Peyer's patch (tissue), 4 donors: ENCODE results near the gene SLCO3A1. TPM values are rescaled to one million over a fixed set of nuclear protein-coding genes. Genes with fewer than 3 reads are reported as not detected.

Experiments used
- DNase-seq, 3 donors: peaks; one replicate each; pipeline ENCODE4 v3.0.0-alpha.2; 2017 to 2019
- H3K27ac ChIP-seq, 4 donors: fragments of 200-600 bp; sonication (generic); one replicate each; pipeline ENCODE4 v1.5.1; 2016 to 2019
- H3K27me3 ChIP-seq, 2 donors: fragments of 200-600 bp; sonication (generic); one replicate each; pipeline ENCODE4 v1.5.1; 2019
- H3K36me3 ChIP-seq, 3 donors: fragments of 200-600 bp; sonication (generic); one replicate each; pipeline ENCODE4 v1.5.1; 2016 to 2019
- H3K4me1 ChIP-seq, 4 donors: fragments of 200-600 bp; sonication (generic); one replicate each; pipeline ENCODE4 v1.5.1; 2016 to 2019
- H3K4me3 ChIP-seq, 4 donors: fragments of 200-600 bp; sonication (generic); 1 replicate in 3 of 4; 2 replicates in 1 of 4; pipeline ENCODE4 v1.5.1; 2016 to 2019; ENCODE audit warnings: mild to moderate bottlenecking in 1 of 4
- H3K9me3 ChIP-seq, 4 donors: fragments of 200-600 bp; sonication (generic); one replicate each; pipeline ENCODE4 v1.5.1; 2016 to 2019; ENCODE audit warnings: mild to moderate bottlenecking in 1 of 4
- POLR2A ChIP-seq, 2 donors: fragments of 450-650 bp; IDR thresholded peaks; one replicate each; pipeline ENCODE4 v1.5.1; 2017; ENCODE audit warnings: antibody characterized with exemption in 2 of 2, mild to moderate bottlenecking in 2 of 2, moderate library complexity in 2 of 2
- total RNA-seq, 4 donors: library from RNA; depleted of rRNA; stranded (reverse); fragments of >200 nt; gene quantifications; one replicate each; pipeline ENCODE4 v1.1.0, GENCODE V29; 2016
- TF ChIP-seq, protein P1 (sequence below), 6 experiments: fragments of 450-650 bp in 4 of 6; fragments of 200-600 bp in 2 of 6; sonication (generic) in 1 of 6; IDR thresholded peaks; one replicate each; pipeline ENCODE4 v1.5.1; 2017 to 2019; ENCODE audit warnings: antibody characterized with exemption in 6 of 6, mild to moderate bottlenecking in 3 of 6, moderate library complexity in 1 of 6

Gene SLCO3A1
- total RNA-seq, 4 donors from 2014 or later = 2.1 to 8.3 (median 5.0) TPM

- Histone ChIP-seq H3K4me1 (no peaks in the 10 kb centered on the region), H3K36me3 (no peaks in the 10 kb centered on the region), H3K27me3 (no peaks in the 10 kb centered on the region), H3K4me3 (no peak overlapping the region), H3K27ac (no peak overlapping the region), H3K9me3 (no peaks in the 10 kb centered on the region)
- TF ChIP-seq, protein P1, sequence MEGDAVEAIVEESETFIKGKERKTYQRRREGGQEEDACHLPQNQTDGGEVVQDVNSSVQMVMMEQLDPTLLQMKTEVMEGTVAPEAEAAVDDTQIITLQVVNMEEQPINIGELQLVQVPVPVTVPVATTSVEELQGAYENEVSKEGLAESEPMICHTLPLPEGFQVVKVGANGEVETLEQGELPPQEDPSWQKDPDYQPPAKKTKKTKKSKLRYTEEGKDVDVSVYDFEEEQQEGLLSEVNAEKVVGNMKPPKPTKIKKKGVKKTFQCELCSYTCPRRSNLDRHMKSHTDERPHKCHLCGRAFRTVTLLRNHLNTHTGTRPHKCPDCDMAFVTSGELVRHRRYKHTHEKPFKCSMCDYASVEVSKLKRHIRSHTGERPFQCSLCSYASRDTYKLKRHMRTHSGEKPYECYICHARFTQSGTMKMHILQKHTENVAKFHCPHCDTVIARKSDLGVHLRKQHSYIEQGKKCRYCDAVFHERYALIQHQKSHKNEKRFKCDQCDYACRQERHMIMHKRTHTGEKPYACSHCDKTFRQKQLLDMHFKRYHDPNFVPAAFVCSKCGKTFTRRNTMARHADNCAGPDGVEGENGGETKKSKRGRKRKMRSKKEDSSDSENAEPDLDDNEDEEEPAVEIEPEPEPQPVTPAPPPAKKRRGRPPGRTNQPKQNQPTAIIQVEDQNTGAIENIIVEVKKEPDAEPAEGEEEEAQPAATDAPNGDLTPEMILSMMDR (IDR thresholded peaks at IDR 0.05) = no peak
- TF ChIP-seq POLR2A (IDR thresholded peaks at IDR 0.05) = no peak
- no peak for DNase-seq
Measured at GRCh38 chr15:92005154-92005553, 151.6 kb downstream of the SLCO3A1 start.

GRCh38 chr15:92006186-92007028 lies 152.9 kb downstream of the SLCO3A1 start:
- DNase-seq = no peak
- H3K27me3 ChIP-seq = no peaks in the 10 kb centered on the region
- TF ChIP-seq, protein P1 (IDR thresholded peaks at IDR 0.05) = no peak
- TF ChIP-seq POLR2A (IDR thresholded peaks at IDR 0.05) = no peak
- no peak overlapping the region for H3K4me3 ChIP-seq
- no peaks in the 10 kb centered on the region for H3K9me3 ChIP-seq
- no peak overlapping the region for H3K27ac ChIP-seq
- no peaks in the 10 kb centered on the region for H3K4me1 ChIP-seq
- no peaks in the 10 kb centered on the region for H3K36me3 ChIP-seq

GRCh38 chr15:92009162-92009561 lies 155.7 kb downstream of the SLCO3A1 start:
- Histone ChIP-seq H3K9me3 (no peaks in the 10 kb centered on the region), H3K27me3 (no peaks in the 10 kb centered on the region), H3K4me3 (no peak overlapping the region), H3K27ac (no peak overlapping the region), H3K4me1 (no peaks in the 10 kb centered on the region), H3K36me3 (no peaks in the 10 kb centered on the region)
- no peak for DNase-seq
- TF ChIP-seq, protein P1 (IDR thresholded peaks at IDR 0.05) = no peak
- TF ChIP-seq POLR2A (IDR thresholded peaks at IDR 0.05) = no peak

DNA sequence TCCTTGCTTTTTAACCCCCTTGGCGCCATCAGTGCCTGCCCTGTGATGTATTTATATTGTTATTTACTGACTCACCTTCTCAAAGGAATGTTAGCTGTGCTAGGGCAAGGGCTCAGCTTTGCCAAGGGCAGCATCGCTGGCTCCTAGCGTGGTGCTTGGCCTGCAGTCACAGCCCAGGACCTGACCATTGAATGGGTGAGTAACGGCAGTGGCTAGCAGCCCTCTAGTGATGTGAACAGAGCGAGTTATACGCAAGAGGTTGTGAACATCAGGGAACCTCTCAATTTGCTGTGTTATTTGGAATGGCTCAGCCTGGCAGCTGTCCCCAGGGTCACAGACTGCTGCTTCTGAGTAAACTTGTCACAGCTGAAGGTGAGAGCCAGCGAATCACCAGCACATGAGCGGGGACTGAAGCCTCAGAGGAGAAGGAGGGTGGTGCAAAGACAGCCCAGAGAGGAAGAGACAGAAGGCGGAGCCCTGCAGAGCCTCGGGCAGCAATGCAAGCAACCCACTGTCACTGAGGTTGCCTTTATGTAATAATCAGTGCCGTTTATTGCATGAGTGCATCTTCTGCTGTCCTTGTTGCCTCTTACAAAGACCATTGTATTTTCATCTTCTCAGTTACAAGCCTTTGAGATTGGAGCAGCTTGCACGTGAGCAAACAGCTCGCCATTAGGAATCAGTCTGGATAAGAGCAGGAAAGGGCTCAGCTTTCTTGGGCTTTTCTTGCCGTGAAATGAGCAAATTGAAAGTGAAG lies 158.3 kb downstream of the SLCO3A1 start:
- H3K4me1 ChIP-seq = no peaks in the 10 kb centered on the region
- H3K36me3 ChIP-seq = no peaks in the 10 kb centered on the region
- H3K27me3 ChIP-seq = no peaks in the 10 kb centered on the region
- no peak overlapping the region for H3K4me3 ChIP-seq
- H3K27ac ChIP-seq = no peak overlapping the region
- DNase-seq = no peak
- TF ChIP-seq, protein P1 (IDR thresholded peaks at IDR 0.05) = no peak
- no peak for TF ChIP-seq POLR2A (IDR thresholded peaks at IDR 0.05)
- H3K9me3 ChIP-seq = no peaks in the 10 kb centered on the region

GRCh38 chr15:92012368-92012629 lies 158.8 kb downstream of the SLCO3A1 start:
- Histone ChIP-seq H3K4me3 (no peak overlapping the region), H3K9me3 (no peaks in the 10 kb centered on the region), H3K27ac (no peak overlapping the region), H3K4me1 (no peaks in the 10 kb centered on the region), H3K36me3 (no peaks in the 10 kb centered on the region), H3K27me3 (no peaks in the 10 kb centered on the region)
- no peak for DNase-seq
- TF ChIP-seq POLR2A (IDR thresholded peaks at IDR 0.05) = no peak
- TF ChIP-seq, protein P1 (IDR thresholded peaks at IDR 0.05) = no peak
